DMS53 treated with DMSO at 0.1 percent for 48 hours (cell line): ENCODE results near the gene HHATL.

Source experiments
- DNase-seq: peaks from one replicate; lab custom pipeline; 2025; ENCODE audit not compliant: unreplicated experiment; lab: John Stamatoyannopoulos, UW

The HHATL gene

GRCh38 chr3:42685891-42686820 is 16.4 kb downstream of the HHATL start:
- DNase-seq: no peak

- DNase-seq: no peak
Measured at GRCh38 chr3:42685363-42685881, 17.2 kb downstream of the HHATL start, which contains the start of gene KLHL40. KLHL40 (plus strand) TSS chr3:42685537; CDS start chr3:42685619, 82 bp downstream.

DNA sequence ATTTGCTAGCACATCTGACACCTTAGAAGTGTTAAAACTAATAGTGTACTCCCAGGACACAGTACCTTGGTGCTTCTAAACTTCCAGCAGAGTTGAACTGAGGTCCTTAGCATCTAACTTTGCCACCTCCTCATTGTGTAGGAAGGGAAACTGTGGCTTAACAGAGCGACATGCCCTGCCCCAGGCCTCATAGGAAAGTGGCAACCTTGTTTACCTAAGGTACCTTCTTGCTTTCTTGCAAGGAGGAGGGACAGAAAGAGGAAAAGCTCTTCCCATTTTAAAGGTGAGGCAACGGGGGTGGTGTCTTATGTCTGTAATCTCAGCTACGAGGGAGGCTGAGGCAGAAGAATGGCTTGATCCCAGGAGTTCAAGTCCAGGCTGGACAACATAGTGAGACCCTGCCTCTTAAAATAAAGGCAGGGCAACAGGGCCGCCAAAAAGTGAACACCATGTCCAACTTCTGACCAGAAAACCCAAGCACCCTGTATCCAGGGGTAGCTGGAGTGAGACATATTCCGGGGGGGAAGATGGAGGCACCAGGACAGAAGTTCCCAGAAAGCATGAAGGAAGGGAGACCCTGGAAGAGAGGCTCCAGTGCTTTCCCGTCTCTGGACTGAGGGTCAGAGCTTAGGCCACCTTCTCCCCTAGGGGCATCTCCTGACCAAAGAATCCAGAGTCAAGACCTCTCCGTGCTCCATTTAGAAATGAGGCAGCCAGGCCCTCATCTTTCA is 17.8 kb downstream of the HHATL start:
- no peak for DNase-seq

DNA sequence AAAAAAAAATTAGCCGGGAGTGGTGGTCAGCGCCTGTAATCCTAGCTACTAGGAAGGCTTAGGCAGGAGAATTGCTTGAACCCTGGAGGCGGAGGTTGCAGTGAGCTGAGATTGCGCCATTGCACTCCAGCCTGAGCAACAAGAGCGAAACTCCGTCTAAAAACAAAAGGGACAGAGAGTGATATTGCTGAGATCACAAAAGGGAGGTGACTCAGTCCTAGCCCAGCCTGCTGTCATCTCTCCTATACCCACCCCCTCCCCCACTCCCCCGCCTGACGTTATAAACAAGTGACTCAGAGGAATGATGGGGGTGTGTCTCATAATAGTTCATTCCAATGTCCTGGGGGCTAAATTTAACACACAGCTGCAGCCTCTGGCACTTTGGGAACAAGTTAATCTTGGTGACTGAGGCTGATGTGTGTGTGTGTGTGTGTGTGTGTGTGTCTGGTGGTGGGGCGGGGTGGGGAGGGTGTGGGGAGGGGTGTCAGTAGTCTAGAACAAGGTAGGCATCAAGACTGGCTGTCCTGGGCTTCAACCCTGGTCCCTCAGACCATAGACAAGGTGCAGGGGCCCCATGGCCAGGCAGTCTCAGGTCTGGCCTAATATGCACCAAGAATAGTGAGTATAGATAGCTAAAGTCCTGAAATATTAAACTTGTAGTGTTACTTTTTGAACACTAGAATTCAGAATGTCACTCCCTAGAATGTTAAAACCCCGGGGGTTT is 18.6 kb downstream of the HHATL start:
- DNase-seq: no peak

DNA sequence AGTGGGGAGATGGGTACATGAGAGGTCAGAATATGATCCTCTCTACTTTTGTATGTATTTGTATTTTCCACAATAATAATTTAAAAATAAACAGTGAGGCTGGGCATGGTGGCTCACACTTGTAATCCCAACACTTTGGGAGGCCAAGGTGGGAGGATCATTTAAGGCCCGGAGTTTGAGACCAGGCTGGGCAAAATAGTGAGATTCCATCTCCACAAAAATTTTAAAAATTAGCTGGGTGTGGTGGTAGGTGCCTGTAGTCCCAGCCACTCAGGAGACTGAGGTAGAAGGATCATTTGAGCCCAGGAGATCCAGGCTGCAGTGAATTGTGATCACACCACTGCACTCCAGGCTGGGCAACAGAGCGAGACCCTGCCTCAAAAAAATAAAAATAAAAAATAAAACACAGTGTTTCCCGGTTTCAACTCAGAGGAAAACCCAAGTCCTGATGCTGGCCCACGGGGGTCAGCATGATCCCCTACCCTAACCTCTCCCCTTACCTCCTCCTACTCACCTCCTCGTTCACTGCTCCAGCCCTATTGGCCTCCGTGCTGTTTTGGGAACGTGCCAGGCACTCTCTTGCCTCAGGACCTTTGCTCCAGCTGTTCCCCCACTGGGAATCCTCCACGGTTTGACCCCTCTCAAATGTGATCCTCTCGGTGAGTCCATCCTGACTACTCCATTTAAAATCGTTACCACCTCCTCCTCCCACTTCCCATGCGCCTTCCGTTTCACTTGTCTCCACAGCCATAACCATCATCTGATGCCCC is 20.1 kb downstream of the HHATL start:
- no peak for DNase-seq

- DNase-seq: no peak
Measured at GRCh38 chr3:42681361-42682038, 21.1 kb downstream of the HHATL start.

DNA sequence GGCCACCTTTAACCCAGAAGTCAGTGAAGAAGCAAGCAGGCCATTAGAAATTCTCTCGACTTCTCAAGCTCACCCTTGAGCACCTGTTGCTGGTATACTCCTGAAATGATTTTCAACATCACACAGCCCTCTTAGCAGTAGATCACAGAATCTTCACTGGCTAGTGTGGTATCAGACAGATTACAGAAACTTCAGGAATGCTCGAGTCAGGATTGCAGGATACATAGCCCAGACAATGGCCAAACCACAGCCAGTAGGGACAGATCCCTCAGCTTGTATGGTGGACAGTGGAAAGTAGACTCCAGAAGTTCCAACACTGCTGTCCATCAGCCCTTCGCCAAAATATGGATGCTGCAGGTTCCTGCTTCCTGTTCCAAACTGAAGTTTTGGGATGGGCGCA is 21.8 kb downstream of the HHATL start:
- DNase-seq: no peak

DNA sequence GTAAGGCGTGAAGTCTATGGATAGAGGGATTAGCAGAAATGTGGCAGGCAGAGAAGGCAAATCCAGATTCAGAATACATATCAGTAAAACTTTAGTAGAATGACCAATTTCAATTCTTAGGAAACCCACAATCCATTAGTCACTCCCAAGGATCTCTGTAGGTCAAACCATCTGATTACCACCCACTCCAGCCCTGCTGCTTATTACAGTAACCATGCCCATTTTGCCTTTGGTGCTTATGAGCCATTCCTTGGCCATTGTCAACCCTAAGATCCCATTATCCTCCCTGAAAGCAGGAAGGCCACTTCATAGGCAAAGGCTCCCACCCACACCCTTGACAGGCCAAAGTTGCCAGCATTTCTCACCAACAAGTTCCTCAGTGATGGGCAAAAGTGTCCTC is 22.3 kb downstream of the HHATL start:
- DNase-seq: no peak

DNA sequence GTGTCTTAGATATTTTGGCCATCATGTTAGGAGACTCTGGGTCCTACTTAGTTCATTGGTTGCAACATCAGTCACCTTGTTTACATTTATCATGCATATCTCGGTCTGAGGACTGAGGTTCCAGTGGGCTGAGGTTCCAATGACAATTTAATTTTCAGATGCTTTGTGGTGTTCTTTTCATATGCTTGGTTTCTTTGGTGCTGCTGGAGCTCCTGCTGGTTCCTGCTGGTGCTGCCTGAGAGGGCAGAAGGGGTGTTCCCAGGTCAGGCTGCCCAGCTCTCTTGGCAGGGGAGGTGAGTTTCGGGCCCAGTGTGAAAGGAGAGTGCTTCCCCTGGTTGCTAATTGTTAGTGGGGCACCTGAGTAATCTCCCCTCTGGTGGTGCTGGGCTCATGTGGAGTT is 24.2 kb downstream of the HHATL start:
- no peak for DNase-seq

DNA sequence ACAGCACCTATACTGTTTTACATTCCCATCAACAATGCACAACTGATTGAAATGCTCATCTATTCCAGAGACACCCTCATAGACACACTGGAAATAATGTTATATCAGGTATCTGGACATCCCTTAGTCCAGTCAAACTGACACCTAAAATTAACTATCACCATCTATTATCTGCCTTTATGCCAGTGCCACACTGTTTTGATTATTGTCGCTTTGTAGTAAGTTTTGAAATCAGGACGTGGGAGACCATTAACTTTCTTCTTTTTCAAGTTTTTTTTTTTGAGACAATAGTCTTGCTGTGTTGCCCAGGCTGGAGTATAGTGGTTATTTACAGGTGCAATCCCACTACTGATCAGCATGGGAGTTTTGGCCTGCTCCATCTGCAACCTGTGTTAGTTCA is 26.7 kb downstream of the HHATL start:
- no peak for DNase-seq

GRCh38 chr3:42674146-42674545 is 28.5 kb downstream of the HHATL start:
- no peak for DNase-seq

DNA sequence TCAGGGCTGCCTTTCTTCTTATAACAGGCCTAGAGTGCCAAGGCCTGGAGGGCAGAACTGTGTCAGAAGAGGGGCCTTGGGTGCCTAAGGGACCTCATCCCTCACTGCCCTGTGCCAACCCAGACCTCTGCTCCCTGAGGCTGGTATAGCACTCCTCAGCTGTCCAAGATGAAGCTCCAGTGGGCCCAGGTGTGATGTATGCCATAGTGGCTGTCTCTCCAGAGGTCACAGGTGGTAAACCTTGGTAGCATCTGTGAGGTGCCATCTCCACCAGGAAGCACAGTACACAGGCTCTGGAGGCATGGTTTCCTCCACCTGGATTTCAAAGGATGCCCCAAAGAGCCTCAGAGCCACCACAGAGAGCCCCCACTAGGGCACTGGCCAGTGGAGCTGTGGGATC is 29.5 kb downstream of the HHATL start:
- no peak for DNase-seq

- DNase-seq: no peak
Measured at GRCh38 chr3:42672515-42672914, 30.1 kb downstream of the HHATL start.

DNA sequence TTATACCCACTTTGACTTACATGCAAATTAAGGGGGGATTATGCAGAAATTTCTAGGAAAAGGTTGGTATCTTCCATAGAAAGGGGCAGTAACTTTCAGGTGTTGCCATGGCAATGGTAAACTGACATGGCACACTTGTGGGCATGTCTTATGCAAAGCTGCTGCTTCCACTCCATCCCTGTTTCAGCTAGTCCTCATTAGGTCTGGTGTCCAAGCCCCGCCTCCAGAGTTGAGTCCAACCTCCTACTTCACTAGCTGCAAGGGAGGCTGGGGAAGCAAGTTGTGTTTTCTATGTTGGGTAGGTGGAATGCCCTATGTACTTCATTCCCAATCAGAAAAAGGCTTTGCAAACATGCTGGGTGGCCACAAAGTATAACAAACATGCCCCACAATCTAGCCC is 31.9 kb downstream of the HHATL start:
- DNase-seq: no peak

DNA sequence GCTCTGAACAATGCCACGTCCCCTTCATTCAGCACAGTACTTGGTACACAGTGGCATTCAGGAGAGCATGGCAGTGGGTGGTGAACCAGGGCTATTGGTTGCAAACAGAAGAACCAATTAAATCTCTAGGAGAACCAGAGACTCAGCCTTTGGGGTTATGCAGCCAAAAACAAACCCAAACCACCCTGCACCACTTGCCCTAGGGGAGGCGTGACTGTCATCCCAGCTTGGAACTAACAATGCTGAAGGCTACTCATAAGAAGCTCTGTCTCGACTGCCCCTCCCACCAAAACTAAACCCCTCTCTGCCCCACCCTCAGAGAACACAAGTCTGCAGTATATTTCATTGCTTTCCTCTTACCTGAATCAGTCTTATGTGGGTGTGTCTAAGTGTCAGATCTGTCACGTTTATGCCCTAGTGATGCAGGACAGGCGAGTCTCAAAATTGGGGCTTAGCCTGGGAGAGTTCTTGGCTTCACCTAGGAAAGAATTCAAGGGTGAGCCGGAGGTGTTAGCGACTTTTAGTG is 32.5 kb downstream of the HHATL start:
- no peak for DNase-seq

GRCh38 chr3:42668793-42669217 is 33.8 kb downstream of the HHATL start:
- no peak for DNase-seq

- no peak for DNase-seq
Measured at GRCh38 chr3:42668413-42668760, 34.2 kb downstream of the HHATL start.

GRCh38 chr3:42667523-42668412 is 34.8 kb downstream of the HHATL start:
- DNase-seq: no peak

DNA sequence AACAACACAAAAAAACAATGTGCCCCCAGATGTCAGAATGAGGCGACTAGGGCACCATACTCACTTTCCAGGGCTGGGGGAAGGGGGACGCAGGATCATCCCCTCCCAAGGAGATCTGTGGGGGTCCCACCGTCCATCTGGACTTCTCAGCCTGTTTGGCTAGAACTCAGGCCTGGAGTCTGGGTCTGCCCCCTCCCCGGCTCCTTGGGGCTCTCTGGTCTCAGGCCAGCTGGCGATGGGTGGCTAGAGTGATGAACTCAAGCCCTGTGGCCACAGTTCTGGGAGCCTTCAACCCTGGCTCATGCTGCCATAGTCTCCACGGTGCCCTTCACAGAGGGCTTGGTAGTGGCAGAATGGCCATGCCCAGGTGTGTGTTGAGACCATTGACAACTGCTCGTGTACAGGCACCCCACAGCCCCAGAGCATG is 35.5 kb downstream of the HHATL start:
- no peak for DNase-seq
